CD14-positive monocyte (primary cell): Measurements from ENCODE around the gene DNAAF1. TPM values are rescaled to one million over a fixed set of nuclear protein-coding genes. Genes with fewer than 3 reads are reported as not detected.
A peak's percentile ranks its signal among the peaks of the same experiment; 100 is the strongest.

Source experiments
- DNase-seq, 3 donors: peaks; one replicate each; pipeline ENCODE4 v3.0.0-alpha.2; 2011 to 2022
- H2AFZ ChIP-seq: 2 replicates; pipeline ENCODE4 v1.6.0; 2012; ENCODE audit warnings: mild to moderate bottlenecking, low read depth, low read length, inconsistent platforms; ENCODE audit not compliant: insufficient read depth, poor library complexity, severe bottlenecking
- H3K27ac ChIP-seq, 2 donors: 1 replicate in 1 of 2; 2 replicates in 1 of 2; pipeline ENCODE4 v1.5.1; 2012 to 2013; ENCODE audit warnings: low read length in 2 of 2, control low read depth in 1 of 2, inconsistent platforms in 1 of 2, low read depth in 1 of 2, mild to moderate bottlenecking in 1 of 2
- H3K27me3 ChIP-seq, 2 donors: one replicate each; pipeline versions ENCODE4 v1.6.0 to v1.6.1; 2011 to 2013; ENCODE audit warnings: low read length in 2 of 2; ENCODE audit not compliant: control insufficient read depth in 2 of 2, insufficient read depth in 2 of 2
- H3K36me3 ChIP-seq, 2 donors: replicated peaks in 1 of 2; 1 replicate in 1 of 2; 2 replicates in 1 of 2; pipeline versions ENCODE4 v1.5.1 to v1.6.1; 2012 to 2013; ENCODE audit warnings: low read length in 2 of 2, control low read depth in 1 of 2, inconsistent platforms in 1 of 2, mild to moderate bottlenecking in 1 of 2; ENCODE audit not compliant: insufficient read depth in 2 of 2, control insufficient read depth in 1 of 2
- H3K4me1 ChIP-seq, 2 donors: 1 replicate in 1 of 2; 2 replicates in 1 of 2; pipeline versions ENCODE4 v1.5.1 to v1.6.1; 2012 to 2013; ENCODE audit warnings: low read length in 2 of 2, control low read depth in 1 of 2, inconsistent platforms in 1 of 2, mild to moderate bottlenecking in 1 of 2, moderate library complexity in 1 of 2; ENCODE audit not compliant: insufficient read depth in 2 of 2, control insufficient read depth in 1 of 2
- H3K4me2 ChIP-seq: replicated peaks from 2 replicates; pipeline ENCODE3; 2012; ENCODE audit warnings: low read length, moderate library complexity, mild to moderate bottlenecking; ENCODE audit not compliant: poor library complexity, severe bottlenecking; ENCODE audit errors: extremely low read depth
- H3K4me3 ChIP-seq, 3 experiments: fragments of 200-600 bp in 1 of 3; sonication (generic) in 1 of 3; replicated peaks in 1 of 3; 1 replicate in 2 of 3; 2 replicates in 1 of 3; pipeline ENCODE4 v1.5.1; 2011 to 2013; ENCODE audit warnings: low read length in 3 of 3, mild to moderate bottlenecking in 3 of 3, control low read depth in 2 of 3, low read depth in 2 of 3, inconsistent platforms in 1 of 3, moderate library complexity in 1 of 3
- H3K79me2 ChIP-seq: 2 replicates; pipeline ENCODE4 v1.6.0; 2012; ENCODE audit warnings: mild to moderate bottlenecking, control low read depth, inconsistent platforms, low read length, moderate library complexity; ENCODE audit not compliant: insufficient read depth
- H3K9ac ChIP-seq: 2 replicates; pipeline ENCODE4 v1.6.0; 2017; ENCODE audit warnings: low read length, mild to moderate bottlenecking; ENCODE audit not compliant: insufficient read depth, poor library complexity, severe bottlenecking
- H3K9me3 ChIP-seq, 2 donors: replicated peaks in 1 of 2; 1 replicate in 1 of 2; 2 replicates in 1 of 2; pipeline versions ENCODE4 v1.5.1 to v1.6.1; 2012 to 2013; ENCODE audit warnings: low read length in 2 of 2, control low read depth in 1 of 2; ENCODE audit not compliant: control insufficient read depth in 1 of 2, insufficient read depth in 1 of 2
- H4K20me1 ChIP-seq: 2 replicates; pipeline ENCODE4 v1.6.0; 2012; ENCODE audit warnings: mild to moderate bottlenecking, low read length, control low read depth, moderate library complexity; ENCODE audit not compliant: insufficient read depth
- H3K27ac Mint-ChIP-seq, 7 donors: one replicate each; pipeline ENCODE4 v1.8.0; 2020; ENCODE audit warnings: mild to moderate bottlenecking in 7 of 7, mixed read lengths in 7 of 7, moderate library complexity in 6 of 7, inconsistent platforms in 2 of 7
- H3K27me3 Mint-ChIP-seq, 3 donors: one replicate each; pipeline ENCODE4 v1.8.0; 2021 to 2022; ENCODE audit warnings: low read depth in 3 of 3, mild to moderate bottlenecking in 3 of 3, mixed read lengths in 3 of 3, moderate library complexity in 3 of 3, inconsistent platforms in 1 of 3
- H3K36me3 Mint-ChIP-seq, 2 donors: one replicate each; pipeline ENCODE4 v1.8.0; 2020; ENCODE audit warnings: mixed read lengths in 2 of 2, inconsistent platforms in 1 of 2, mild to moderate bottlenecking in 1 of 2
- H3K4me1 Mint-ChIP-seq: one replicate; pipeline ENCODE4 v1.8.0; 2020; ENCODE audit warnings: mild to moderate bottlenecking, mixed read lengths
- H3K4me3 Mint-ChIP-seq, 2 donors: one replicate each; pipeline ENCODE4 v1.8.0; 2020; ENCODE audit warnings: mild to moderate bottlenecking in 2 of 2, mixed read lengths in 2 of 2, moderate library complexity in 1 of 2
- H3K9me3 Mint-ChIP-seq, 7 donors: one replicate each; pipeline ENCODE4 v1.8.0; 2020 to 2022; ENCODE audit warnings: mixed read lengths in 7 of 7, mild to moderate bottlenecking in 6 of 7, moderate library complexity in 6 of 7, inconsistent platforms in 2 of 7
- CTCF ChIP-seq: fragments of 200-600 bp; IDR thresholded peaks from one replicate; pipeline ENCODE4 v1.8.0; 2022; ENCODE audit warnings: antibody characterized with exemption, mild to moderate bottlenecking
- WGBS: methylation state at CpG from one replicate; pipeline ENCODE4 v1.1.5; 2013; ENCODE audit warnings: missing lambda C conversion rate; ENCODE audit not compliant: insufficient coverage; 5-methylcytosine and 5-hydroxymethylcytosine counted together
- intact Hi-C, 2 donors: fragments of 100-400 bp; cut with micrococcal nuclease; formaldehyde crosslinking; loops; one replicate each; pipeline versions ENCODE4 v1.15.0 to v1.15.1; 2023
- polyA plus RNA-seq, 3 donors: library from polyadenylated mRNA; depleted of rRNA in 1 of 3; unstranded in 2 of 3; stranded (reverse) in 1 of 3; fragments of 300-500 nt in 2 of 3; fragments of >200 nt in 1 of 3; fragmentation: Illumina TruSeq in 2 of 3; gene quantifications; 1 replicate in 2 of 3; 2 replicates in 1 of 3; pipeline ENCODE4 v1.2.3, GENCODE V29; 2012 to 2021

Gene DNAAF1
- polyA plus RNA-seq, 3 donors: 0.23 to 14.6 TPM; not detected in 1

GRCh38 chr16:84105301-84105815, 39.8 kb upstream of the DNAAF1 start:
- H3K27ac ChIP-seq: no peak overlapping the region
- H3K4me1 ChIP-seq: peaks cover 27 to 28% of the 10 kb centered on the region in 2 donors
- DNase-seq: no peak
- 94% methylated on average over 5 of the region's 12 CpGs for WGBS
- peak overlapping the region in 4 of 7 donors; percentile 6 to 79 (median 34) for H3K27ac Mint-ChIP-seq
- intact Hi-C loops: no loop called here
- peaks cover 34 to 59% of the 10 kb centered on the region in 2 donors for H3K36me3 Mint-ChIP-seq
- H3K9me3 ChIP-seq: no peaks in the 10 kb centered on the region
- peaks cover 33% of the 10 kb centered on the region for H3K4me1 Mint-ChIP-seq
- H3K27me3 ChIP-seq: no peaks in the 10 kb centered on the region
- peaks cover 0 to 1% (median 0%) of the 10 kb centered on the region in 3 donors for H3K27me3 Mint-ChIP-seq
- no peak overlapping the region for H3K9ac ChIP-seq
- no peaks in the 10 kb centered on the region for H3K9me3 Mint-ChIP-seq
- TF ChIP-seq CTCF: no peak
- no peak overlapping the region for H3K4me3 ChIP-seq
- peaks cover 29 to 48% of the 10 kb centered on the region in 2 donors for H3K36me3 ChIP-seq
- no peak overlapping the region for H3K4me3 Mint-ChIP-seq
- no peak overlapping the region for H3K4me2 ChIP-seq
- peaks cover 93% of the 10 kb centered on the region for H3K79me2 ChIP-seq
- peaks cover 88% of the 10 kb centered on the region for H4K20me1 ChIP-seq
- no peak overlapping the region for H2AFZ ChIP-seq

GRCh38 chr16:84105948-84106740, 39.0 kb upstream of the DNAAF1 start:
- H3K36me3 Mint-ChIP-seq: peaks cover 41 to 61% of the 10 kb centered on the region in 2 donors

More at GRCh38 chr16:84105948-84106740, 39.0 kb upstream of the DNAAF1 start:
- TF ChIP-seq CTCF: no peak
- H3K4me3 Mint-ChIP-seq: peak overlapping the region in 1 of 2 donors; percentile 6
- peaks cover 0 to 1% (median 0%) of the 10 kb centered on the region in 3 donors for H3K27me3 Mint-ChIP-seq
- Histone ChIP-seq H3K27me3 (no peaks in the 10 kb centered on the region), H2AFZ (no peak overlapping the region), H3K4me1 (peaks cover 19 to 20% of the 10 kb centered on the region in 2 donors), H3K4me3 (no peak overlapping the region), H3K4me2 (no peak overlapping the region), H3K9me3 (no peaks in the 10 kb centered on the region), H3K79me2 (peaks cover 96% of the 10 kb centered on the region), H3K36me3 (peaks cover 33 to 55% of the 10 kb centered on the region in 2 donors), H3K27ac (peak overlapping the region in 1 of 2 donors; percentile 20), H4K20me1 (peaks cover 93% of the 10 kb centered on the region), H3K9ac (no peak overlapping the region)
- intact Hi-C loops: no loop called here
- peaks cover 32% of the 10 kb centered on the region for H3K4me1 Mint-ChIP-seq
- 99% methylated on average over 5 of the region's 13 CpGs for WGBS
- no peak for DNase-seq
- peak overlapping the region in 5 of 7 donors; percentile 19 to 47 (median 35) for H3K27ac Mint-ChIP-seq
- no peaks in the 10 kb centered on the region for H3K9me3 Mint-ChIP-seq
